H1 (cell line): ENCODE data around the gene MAML1. TPM values are rescaled to one million over a fixed set of nuclear protein-coding genes. Genes with fewer than 3 reads are reported as not detected.

Experiments used
- ASH2L ChIP-seq: fragments of 200-600, 300-600 bp; sonication (generic); IDR thresholded peaks from one replicate; pipeline ENCODE4 v1.7.1; 2017; ENCODE audit warnings: low read length
- CHD2 ChIP-seq: IDR thresholded peaks from 2 replicates; pipeline ENCODE4 v1.6.1; 2012; ENCODE audit warnings: low read length, improper control_type of control experiment
- CREB1 ChIP-seq: IDR thresholded peaks from 2 replicates; pipeline ENCODE4 v1.6.1; 2012; ENCODE audit warnings: inconsistent platforms
- EGR1 ChIP-seq: IDR thresholded peaks from 2 replicates; pipeline ENCODE4 v1.6.1; 2011; ENCODE audit warnings: low read depth, low read length, borderline replicate concordance
- EP300 ChIP-seq, 2 experiments: IDR thresholded peaks; 1 replicate in 1 of 2; 2 replicates in 1 of 2; pipeline ENCODE4 v1.6.1; 2011 to 2012; ENCODE audit warnings: low read depth in 2 of 2, low read length in 2 of 2, mild to moderate bottlenecking in 2 of 2, borderline replicate concordance in 1 of 2, inconsistent platforms in 1 of 2, moderate library complexity in 1 of 2
- EZH2 ChIP-seq: fragments of 200-600 bp; sonication (generic); IDR thresholded peaks from 2 replicates; pipeline ENCODE4 v1.7.1; 2012; ENCODE audit warnings: low read depth, mild to moderate bottlenecking, moderate library complexity, low read length, inconsistent platforms; ENCODE audit not compliant: severe bottlenecking
- GABPA ChIP-seq: IDR thresholded peaks from 2 replicates; pipeline ENCODE4 v1.6.1; 2011; ENCODE audit warnings: mild to moderate bottlenecking, low read length, moderate library complexity, borderline replicate concordance; ENCODE audit not compliant: insufficient read depth
- GTF2F1 ChIP-seq: IDR thresholded peaks from 2 replicates; pipeline ENCODE4 v1.6.1; 2012; ENCODE audit warnings: low read depth, low read length, improper control_type of control experiment, borderline replicate concordance
- HDAC6 ChIP-seq: IDR thresholded peaks from one replicate; pipeline ENCODE4 v1.7.1; 2012; ENCODE audit warnings: low read depth, mild to moderate bottlenecking, inconsistent platforms, low read length, moderate library complexity
- KDM1A ChIP-seq: fragments of 200-600, 300-600 bp; sonication (generic); IDR thresholded peaks from 2 replicates; pipeline ENCODE4 v1.7.1; 2016; ENCODE audit warnings: mild to moderate bottlenecking, low read length, borderline replicate concordance
- KDM5A ChIP-seq: fragments of 200-600 bp; IDR thresholded peaks from 2 replicates; pipeline ENCODE4 v1.7.1; 2012; ENCODE audit warnings: mild to moderate bottlenecking, low read length, inconsistent platforms, mixed read lengths
- NRF1 ChIP-seq: IDR thresholded peaks from 2 replicates; pipeline ENCODE4 v1.6.1; 2011; ENCODE audit warnings: mild to moderate bottlenecking, low read depth, low read length, improper control_type of control experiment
- PHF8 ChIP-seq: fragments of 200-600 bp; sonication (generic); conservative IDR thresholded peaks from 2 replicates; pipeline ENCODE4 v1.7.1; 2012; ENCODE audit warnings: low read depth, mild to moderate bottlenecking, inconsistent platforms, low read length, moderate library complexity
- POLR2A ChIP-seq, 2 experiments: IDR thresholded peaks; 1 replicate in 1 of 2; 2 replicates in 1 of 2; pipeline ENCODE4 v1.6.1; 2011; ENCODE audit warnings: low read depth in 2 of 2, low read length in 2 of 2, mild to moderate bottlenecking in 2 of 2; ENCODE audit errors: control extremely low read depth in 1 of 2
- POLR2AphosphoS5 ChIP-seq: IDR thresholded peaks from 2 replicates; pipeline ENCODE4 v1.6.1; 2011; ENCODE audit warnings: low read depth, low read length
- RAD21 ChIP-seq, 2 experiments: IDR thresholded peaks in 1 of 2; conservative IDR thresholded peaks in 1 of 2; 2 replicates each; pipeline ENCODE4 v1.6.1; 2011; ENCODE audit warnings: low read depth in 2 of 2, low read length in 2 of 2, improper control_type of control experiment in 1 of 2, inconsistent platforms in 1 of 2, mild to moderate bottlenecking in 1 of 2, moderate library complexity in 1 of 2
- RXRA ChIP-seq: IDR thresholded peaks from 2 replicates; pipeline ENCODE4 v1.6.1; 2011; ENCODE audit warnings: low read depth, mild to moderate bottlenecking, low read length, moderate library complexity; ENCODE audit not compliant: insufficient read depth
- SIN3A ChIP-seq, 2 experiments: IDR thresholded peaks in 1 of 2; conservative IDR thresholded peaks in 1 of 2; 2 replicates each; pipeline ENCODE4 v1.6.1; 2011 to 2012; ENCODE audit warnings: low read length in 2 of 2, improper control_type of control experiment in 1 of 2, low read depth in 1 of 2, mild to moderate bottlenecking in 1 of 2
- SIRT6 ChIP-seq: IDR thresholded peaks from one replicate; pipeline ENCODE4 v1.7.1; 2012; ENCODE audit warnings: low read length, inconsistent platforms
- SP1 ChIP-seq: IDR thresholded peaks from 2 replicates; pipeline ENCODE4 v1.6.1; 2011; ENCODE audit warnings: low read depth, low read length
- SP4 ChIP-seq: IDR thresholded peaks from 2 replicates; pipeline ENCODE4 v1.6.1; 2012; ENCODE audit warnings: low read length, inconsistent platforms
- TAF7 ChIP-seq: optimal IDR thresholded peaks from 2 replicates; pipeline ENCODE3; 2011; ENCODE audit warnings: low read depth, mild to moderate bottlenecking, inconsistent platforms, low read length, moderate library complexity, borderline replicate concordance
- TCF12 ChIP-seq: IDR thresholded peaks from 2 replicates; pipeline ENCODE4 v1.6.1; 2011; ENCODE audit warnings: low read depth, mild to moderate bottlenecking, low read length
- polyA plus RNA-seq, 7 experiments: library from polyadenylated mRNA; depleted of rRNA in 3 of 7; stranded (reverse) in 5 of 7; unstranded in 2 of 7; fragments of >200 nt in 5 of 7; fragments of 200-250 nt in 2 of 7; gene quantifications; 1 replicate in 5 of 7; 2 replicates in 1 of 7; 4 replicates in 1 of 7; pipeline versions ENCODE4 v1.2.1 to v1.2.3, GENCODE V29; 2011 to 2013; ENCODE audit warnings: missing spikeins in 2 of 7, mixed read lengths in 2 of 7
- total RNA-seq: library from RNA; stranded (reverse); fragmentation: NEBNext Ultra II Directional; extraction: Animal tissue kit (Norgen Biotek cat#: 25700); gene quantifications from 2 replicates; pipeline ENCODE4 v1.2.1, GENCODE V29; 2021
- TF ChIP-seq, protein P1 (sequence below): IDR thresholded peaks from 2 replicates; pipeline ENCODE4 v1.6.1; 2012; ENCODE audit warnings: inconsistent platforms

The MAML1 gene
- total and polyA plus RNA-seq, 2 of the 8 experiments (the other 6 are each of a cell fraction or from before 2014, with no cell fraction given) = 17.1 to 41.9 TPM

DNA sequence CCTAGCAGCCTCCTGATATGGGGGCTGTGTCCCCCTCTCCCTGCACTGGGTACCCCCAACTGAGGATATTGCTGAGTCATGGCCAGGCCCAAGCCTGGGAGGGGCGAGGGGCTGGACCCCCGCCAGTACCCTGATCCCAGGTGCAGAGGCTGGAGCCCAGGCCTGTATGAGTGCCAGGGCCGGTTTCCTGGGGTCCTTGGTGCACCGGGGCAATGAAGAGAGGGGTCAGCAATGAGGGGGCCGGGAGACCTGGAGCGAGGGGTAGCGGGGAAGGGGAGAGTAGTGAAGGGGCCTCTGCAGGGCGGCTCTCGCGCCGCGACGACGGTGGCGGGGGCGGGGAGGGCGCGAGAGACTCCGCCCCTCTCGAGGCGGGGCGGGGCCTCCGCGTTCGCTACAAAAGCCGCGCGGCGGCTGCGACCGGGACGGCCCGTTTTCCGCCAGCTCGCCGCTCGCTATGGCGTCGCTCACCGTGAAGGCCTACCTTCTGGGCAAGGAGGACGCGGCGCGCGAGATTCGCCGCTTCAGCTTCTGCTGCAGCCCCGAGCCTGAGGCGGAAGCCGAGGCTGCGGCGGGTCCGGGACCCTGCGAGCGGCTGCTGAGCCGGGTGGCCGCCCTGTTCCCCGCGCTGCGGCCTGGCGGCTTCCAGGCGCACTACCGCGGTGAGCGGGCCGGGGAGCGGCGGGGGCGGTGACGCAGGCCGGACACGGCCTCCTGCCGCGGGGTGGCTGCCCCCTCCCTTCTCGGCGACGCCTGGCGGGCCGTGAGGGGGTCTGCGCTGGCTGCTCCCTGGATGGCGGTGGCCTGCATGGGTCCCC, 88.1 kb downstream of the MAML1 start, which contains the start of gene SQSTM1 (continued):
- no peak for TF ChIP-seq TCF12
- no peak for TF ChIP-seq GABPA
- no peak; a peak in 1 of 3 replicates for TF ChIP-seq EP300 (IDR thresholded peaks at IDR 0.05; ENCODE audit: borderline replicate concordance in 1 of 2, low read depth in 2 of 2, low read length in 2 of 2)
- TF ChIP-seq POLR2A (IDR thresholded peaks at IDR 0.05; ENCODE audit: control extremely low read depth in 1 of 2, low read depth in 2 of 2, low read length in 2 of 2) = peak in 1 of 2 experiments; percentile 90; a peak in 1 of 3 replicates
- peak; percentile 75; the same call in 1 of the 2 replicates for TF ChIP-seq EGR1
- TF ChIP-seq NRF1 = no peak
- no peak for TF ChIP-seq TAF7
- no peak for TF ChIP-seq CHD2
- TF ChIP-seq SP4 = 0 out of 2 replicates have a peak, but pooled peaks have one; percentile 13
- TF ChIP-seq RAD21 (IDR thresholded peaks at IDR 0.05 in 1 of 2, conservative IDR thresholded peaks at IDR 0.05 in 1 of 2; ENCODE audit: low read depth in 2 of 2, low read length in 2 of 2) = no peak
- TF ChIP-seq HDAC6 = no peak
- TF ChIP-seq CREB1 = peak; percentile 68; the same call in 1 of the 2 replicates
- TF ChIP-seq SIN3A (conservative IDR thresholded peaks at IDR 0.05 in 1 of 2, IDR thresholded peaks at IDR 0.05 in 1 of 2; ENCODE audit: low read depth in 1 of 2, low read length in 2 of 2) = peak in 1 of 2 experiments; percentile 77; a peak in 2 of 4 replicates
- TF ChIP-seq POLR2AphosphoS5 = peak; percentile 97
- no peak; the same call in 1 of the 2 replicates for TF ChIP-seq KDM5A
- TF ChIP-seq GTF2F1 = no peak
- TF ChIP-seq, protein P1, sequence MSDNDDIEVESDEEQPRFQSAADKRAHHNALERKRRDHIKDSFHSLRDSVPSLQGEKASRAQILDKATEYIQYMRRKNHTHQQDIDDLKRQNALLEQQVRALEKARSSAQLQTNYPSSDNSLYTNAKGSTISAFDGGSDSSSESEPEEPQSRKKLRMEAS = peak; percentile 31; the same call in 1 of the 2 replicates
- TF ChIP-seq ASH2L = peak; percentile 49
- TF ChIP-seq EZH2 = no peak
- TF ChIP-seq KDM1A = no peak
- TF ChIP-seq SIRT6 = no peak
- TF ChIP-seq SP1 = no peak
- TF ChIP-seq RXRA = no peak
- peak; percentile 94 for TF ChIP-seq PHF8
